IMR-90 (cell line): ENCODE measurements around the gene SYT2. TPM values are rescaled to one million over a fixed set of nuclear protein-coding genes. Genes with fewer than 3 reads are reported as not detected.
"Not testable (repeated sequence)": the region's sequence is repeated elsewhere in the genome, so short reads cannot be mapped to it uniquely, and the experiment has no call there.

Experiments used
- ATAC-seq: fragments of 200-7000 bp; cut with Tn5 transposase; 2 replicates; pipeline ENCODE4 v1.9.1; 2020; ENCODE audit warnings: low read depth, mild to moderate bottlenecking, moderate library complexity
- BruUV-seq: library from RNA; stranded (reverse); fragments of 400-500 nt; replicated peaks from 2 replicates; lab custom pipeline; 2021; lab: Mats Ljungman, UMichigan
- CTCF ChIA-PET: fragments of 300-600 bp; formaldehyde crosslinking; extraction: SDS; loops from one replicate; lab custom pipeline; 2021; ENCODE audit warnings: antibody characterized with exemption; lab: Yijun Ruan, JAX
- POLR2A ChIA-PET: fragments of 300-600 bp; sonication (Branson Sonifier 250); formaldehyde crosslinking; loops from one replicate; lab custom pipeline; 2022; ENCODE audit warnings: antibody characterized with exemption; ENCODE audit not compliant: unreplicated experiment; lab: Charles Lee
- DNase-seq: peaks from one replicate; pipeline ENCODE4 v3.0.0; 2013
- H2AFZ ChIP-seq: replicated peaks from 2 replicates; pipeline ENCODE3; 2013; ENCODE audit warnings: low read length, mild to moderate bottlenecking; ENCODE audit not compliant: poor library complexity
- H2AK5ac ChIP-seq: 2 replicates; pipeline ENCODE4 v1.6.1; 2013; ENCODE audit warnings: low read depth, low read length, inconsistent platforms
- H2AK9ac ChIP-seq: replicated peaks from 2 replicates; pipeline ENCODE3; 2013; ENCODE audit warnings: mild to moderate bottlenecking, low read depth, low read length, moderate library complexity; ENCODE audit not compliant: poor library complexity
- H2BK120ac ChIP-seq: 2 replicates; pipeline ENCODE4 v1.6.1; 2013; ENCODE audit warnings: low read depth, low read length, inconsistent platforms
- H2BK15ac ChIP-seq: 3 replicates; pipeline ENCODE4 v1.6.1; 2013; ENCODE audit warnings: low read depth, low read length, inconsistent platforms
- H2BK20ac ChIP-seq: 2 replicates; pipeline ENCODE4 v1.6.1; 2013; ENCODE audit warnings: low read depth, mild to moderate bottlenecking, inconsistent platforms, low read length, moderate library complexity
- H2BK5ac ChIP-seq: 2 replicates; pipeline ENCODE4 v1.6.1; 2013; ENCODE audit warnings: mild to moderate bottlenecking, low read depth, low read length, inconsistent platforms; ENCODE audit not compliant: poor library complexity, severe bottlenecking
- H3K14ac ChIP-seq: replicated peaks from 2 replicates; pipeline ENCODE4 v1.6.1; 2013; ENCODE audit warnings: low read depth, low read length, inconsistent platforms
- H3K18ac ChIP-seq: 2 replicates; pipeline ENCODE4 v1.6.1; 2013; ENCODE audit warnings: low read depth, low read length, control low read depth
- H3K23ac ChIP-seq: 2 replicates; pipeline ENCODE4 v1.6.1; 2013; ENCODE audit warnings: low read depth, low read length, inconsistent platforms
- H3K27ac ChIP-seq: 2 replicates; pipeline ENCODE4 v1.5.1; 2013; ENCODE audit warnings: mild to moderate bottlenecking, control low read depth, low read length; ENCODE audit not compliant: insufficient read depth
- H3K27me3 ChIP-seq: 2 replicates; pipeline ENCODE4 v1.6.1; 2013; ENCODE audit warnings: low read length; ENCODE audit not compliant: control insufficient read depth, insufficient read depth
- H3K36me3 ChIP-seq: 2 replicates; pipeline ENCODE4 v1.6.1; 2013; ENCODE audit warnings: low read length, mixed read lengths; ENCODE audit not compliant: control insufficient read depth, insufficient read depth
- H3K4ac ChIP-seq: 2 replicates; pipeline ENCODE4 v1.6.1; 2013; ENCODE audit warnings: low read depth, low read length, inconsistent platforms
- H3K4me1 ChIP-seq: 2 replicates; pipeline ENCODE4 v1.6.1; 2013; ENCODE audit warnings: low read length, mixed read lengths; ENCODE audit not compliant: control insufficient read depth, insufficient read depth
- H3K4me2 ChIP-seq: 2 replicates; pipeline ENCODE4 v1.6.1; 2013; ENCODE audit warnings: low read depth, mild to moderate bottlenecking, control low read depth, low read length, moderate library complexity
- H3K4me3 ChIP-seq: 2 replicates; pipeline ENCODE4 v1.5.1; 2013; ENCODE audit warnings: low read depth, mild to moderate bottlenecking, control low read depth, low read length, moderate library complexity; ENCODE audit not compliant: insufficient read depth
- H3K56ac ChIP-seq: 2 replicates; pipeline ENCODE4 v1.6.1; 2013; ENCODE audit warnings: low read length, inconsistent platforms; ENCODE audit not compliant: insufficient read depth; ENCODE audit errors: extremely low read depth
- H3K79me1 ChIP-seq, 2 experiments: 2 replicates each; pipeline ENCODE4 v1.6.1; 2013; ENCODE audit warnings: low read length in 2 of 2, inconsistent platforms in 1 of 2, low read depth in 1 of 2
- H3K9ac ChIP-seq: 2 replicates; pipeline ENCODE4 v1.6.1; 2013; ENCODE audit warnings: low read depth, low read length, control low read depth
- H3K9me1 ChIP-seq: 2 replicates; pipeline ENCODE4 v1.6.1; 2013; ENCODE audit warnings: low read length, inconsistent platforms; ENCODE audit not compliant: insufficient read depth
- H3K9me3 ChIP-seq: 2 replicates; pipeline ENCODE4 v1.6.1; 2013; ENCODE audit warnings: low read length; ENCODE audit not compliant: control insufficient read depth, insufficient read depth
- H4K20me1 ChIP-seq: 2 replicates; pipeline ENCODE4 v1.6.1; 2013; ENCODE audit warnings: low read length, inconsistent platforms; ENCODE audit not compliant: insufficient read depth
- H4K5ac ChIP-seq: 2 replicates; pipeline ENCODE4 v1.6.1; 2013; ENCODE audit warnings: mild to moderate bottlenecking, low read depth, low read length, control low read depth
- H4K8ac ChIP-seq, 2 experiments: 2 replicates each; pipeline ENCODE4 v1.6.1; 2013; ENCODE audit warnings: low read depth in 2 of 2, low read length in 2 of 2, control low read depth in 1 of 2, inconsistent platforms in 1 of 2
- H4K91ac ChIP-seq: 2 replicates; pipeline ENCODE4 v1.6.1; 2013; ENCODE audit warnings: low read depth, low read length, inconsistent platforms; ENCODE audit not compliant: insufficient read depth
- WGBS, 2 experiments: methylation state at CpG; one replicate each; pipeline versions ENCODE4 v1.1.5 to v1.1.7; 2013; ENCODE audit warnings: missing lambda C conversion rate in 2 of 2; ENCODE audit not compliant: insufficient read length in 1 of 2; ENCODE audit errors: extremely low coverage in 2 of 2; 5-methylcytosine and 5-hydroxymethylcytosine counted together
- dilution Hi-C: fragments of 300-500 bp; cut with HindIII; formaldehyde crosslinking; loops from one replicate; pipeline ENCODE4 v1.14.3; 2018; ENCODE audit warnings: low sequenced_read_pairs; ENCODE audit not compliant: unreplicated experiment
- in situ Hi-C: fragments of 300-500 bp; cut with MboI; formaldehyde crosslinking; loops from 3 replicates; pipeline ENCODE4 v1.14.3; 2019; ENCODE audit warnings: low sequenced_read_pairs, inconsistent platforms, mixed read lengths
- intact Hi-C: fragments of 100-400 bp; cut with micrococcal nuclease; formaldehyde crosslinking; loops from 2 replicates; pipeline ENCODE4 v1.10.0; 2022
- polyA plus RNA-seq, 3 experiments: library from polyadenylated mRNA; depleted of rRNA; stranded (reverse); fragments of >200 nt; gene quantifications; 2 replicates each; pipeline ENCODE4 v1.2.3, GENCODE V29; 2012; ENCODE audit warnings: low replicate concordance in 1 of 3
- total RNA-seq: library from RNA; depleted of rRNA; stranded (reverse); fragments of >200 nt; gene quantifications from 2 replicates; pipeline ENCODE4 v1.2.3, GENCODE V29; 2012

The SYT2 gene
- total and polyA plus RNA-seq, 2 of the 4 experiments (the other 2 are of a cell fraction) = under 0.01 TPM

- H3K27ac ChIP-seq, ATAC-seq, H3K79me1 ChIP-seq, H4K20me1 ChIP-seq, H3K9ac ChIP-seq, H2AK5ac ChIP-seq, H3K27me3 ChIP-seq, H2BK120ac ChIP-seq, H2AK9ac ChIP-seq, DNase-seq, H4K91ac ChIP-seq, H2BK5ac ChIP-seq, dilution Hi-C loops, H3K56ac ChIP-seq, BruUV-seq, H3K9me1 ChIP-seq, H3K4me2 ChIP-seq, POLR2A ChIA-PET, intact Hi-C loops, H2BK15ac ChIP-seq, H4K5ac ChIP-seq, H3K9me3 ChIP-seq, H3K36me3 ChIP-seq, H3K4me1 ChIP-seq, H4K8ac ChIP-seq, H2AFZ ChIP-seq, H3K4ac ChIP-seq, H2BK20ac ChIP-seq, H3K4me3 ChIP-seq, H3K23ac ChIP-seq, H3K18ac ChIP-seq, H3K14ac ChIP-seq, in situ Hi-C loops: not testable (repeated sequence)
- no CpG with 5 or more reads among the region's 1 CpG for WGBS, 2 experiments
- CTCF ChIA-PET = interaction anchor here (0.6 kb wide), 1 partner anchor 55 kb away, joined by 3 read pairs; no protein-coding TSS in a partner anchor
These were observed 152.6 kb downstream of the SYT2 start for GRCh38 chr1:202557662-202558061.

- H3K56ac ChIP-seq, H3K9me1 ChIP-seq, H4K8ac ChIP-seq, H2AK9ac ChIP-seq, H3K9ac ChIP-seq, H3K18ac ChIP-seq, DNase-seq, H3K36me3 ChIP-seq, BruUV-seq, H3K79me1 ChIP-seq, H2AFZ ChIP-seq, H4K5ac ChIP-seq, POLR2A ChIA-PET, H3K4me1 ChIP-seq, H3K4ac ChIP-seq, H3K4me3 ChIP-seq, H2BK15ac ChIP-seq, H3K4me2 ChIP-seq, dilution Hi-C loops, H3K9me3 ChIP-seq, H3K27ac ChIP-seq, in situ Hi-C loops, intact Hi-C loops, H4K20me1 ChIP-seq, H2BK20ac ChIP-seq, H2BK120ac ChIP-seq, H2BK5ac ChIP-seq, ATAC-seq, H4K91ac ChIP-seq, H3K27me3 ChIP-seq, H2AK5ac ChIP-seq, H3K23ac ChIP-seq, H3K14ac ChIP-seq: not testable (repeated sequence)
- CTCF ChIA-PET = interaction anchor here (0.6 kb wide), 1 partner anchor 12 kb away, joined by 3 read pairs; no protein-coding TSS in a partner anchor
- no CpG with 5 or more reads among the region's 4 CpGs for WGBS, 2 experiments
These were observed 154.2 kb downstream of the SYT2 start for GRCh38 chr1:202556037-202556436.
